ENCODE measurements around the gene UCMA. TPM values are rescaled to one million over a fixed set of nuclear protein-coding genes. Genes with fewer than 3 reads are reported as not detected.

Gene UCMA, protein sequence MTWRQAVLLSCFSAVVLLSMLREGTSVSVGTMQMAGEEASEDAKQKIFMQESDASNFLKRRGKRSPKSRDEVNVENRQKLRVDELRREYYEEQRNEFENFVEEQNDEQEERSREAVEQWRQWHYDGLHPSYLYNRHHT
- not detected in 2 replicates for total RNA-seq

DNA sequence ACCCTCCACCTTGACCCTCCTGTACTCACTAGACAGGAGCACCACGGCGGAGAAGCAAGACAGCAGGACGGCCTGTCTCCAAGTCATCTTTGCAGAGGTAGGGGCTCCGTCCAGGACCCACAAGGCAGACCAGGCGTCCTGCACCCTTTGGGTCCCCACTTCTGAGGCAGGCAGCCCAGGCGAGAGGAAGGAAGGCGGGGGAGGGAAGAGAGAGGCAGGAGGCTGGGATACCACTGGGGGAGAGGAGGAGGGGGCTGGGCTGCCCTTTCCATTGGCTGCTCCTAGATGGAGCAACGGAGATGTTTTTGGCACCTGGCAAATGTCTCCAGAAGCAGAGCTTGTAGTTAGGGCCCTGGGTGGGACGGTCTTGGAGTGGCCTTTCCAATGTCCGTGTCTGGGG lies at the start of gene UCMA:
Gene UCMA (minus strand): TSS at position 203 of the 400 bp plus-strand sequence. CDS start 116 bp downstream, at position 87.

Small RNAs within 50 kb of the gene (small RNA-seq; reads per million reads assigned to genes)
- not detected for gene RNU6-6P

Other genes with a start within 250 kb of the UCMA start
- 0.36 and 1.5 TPM in 2 replicates for gene CCDC3, start 232.7 kb downstream of the UCMA start, total RNA-seq
- 104 and 111 TPM in 2 replicates for gene OPTN, start 134.2 kb downstream of the UCMA start, total RNA-seq
- gene MCM10, start 72.8 kb downstream of the UCMA start, total RNA-seq: 0.81 and 0.85 TPM in 2 replicates
- gene PHYH, start 65.7 kb upstream of the UCMA start, total RNA-seq: 18.2 and 21.0 TPM in 2 replicates
- gene SEPHS1, start 113.9 kb upstream of the UCMA start, total RNA-seq: 31.6 and 42.7 TPM in 2 replicates